CD4-positive, alpha-beta T cell treated with Interleukin-6 for 4 hours (primary cell): ENCODE results near the gene QSER1.
"Not testable (repeated sequence)": the region's sequence is repeated elsewhere in the genome, so short reads cannot be mapped to it uniquely, and the experiment has no call there.

Experiments used
- DNase-seq: peaks from one replicate; pipeline ENCODE4 v3.0.0-alpha.2; 2020; ENCODE audit warnings: mixed read lengths

Gene QSER1

GRCh38 chr11:32892355-32893092 lies at the start of gene QSER1:
QSER1 (plus strand) TSS chr11:32892811; CDS start chr11:32893126, 315 bp downstream.
- peak; percentile 82 for DNase-seq

- no peak for DNase-seq
Measured at GRCh38 chr11:32843544-32843943, 49.1 kb upstream of the QSER1 start.

- DNase-seq: no peak
Measured at GRCh38 chr11:32847511-32847910, 45.1 kb upstream of the QSER1 start.

- DNase-seq: no peak
Measured at GRCh38 chr11:32849761-32850160, 42.9 kb upstream of the QSER1 start.

- no peak for DNase-seq
Measured at GRCh38 chr11:32851251-32851650, 41.4 kb upstream of the QSER1 start.

- DNase-seq: no peak
Measured at GRCh38 chr11:32852207-32852606, 40.4 kb upstream of the QSER1 start.

GRCh38 chr11:32855601-32856000 lies 37.0 kb upstream of the QSER1 start:
- DNase-seq: no peak

- DNase-seq: no peak
Measured at GRCh38 chr11:32858731-32859130, 33.9 kb upstream of the QSER1 start.

GRCh38 chr11:32861850-32862577 lies 30.6 kb upstream of the QSER1 start:
- DNase-seq: no peak

GRCh38 chr11:32864555-32864954 lies 28.1 kb upstream of the QSER1 start:
- no peak for DNase-seq

- not testable (repeated sequence) for DNase-seq
Measured at GRCh38 chr11:32868752-32869151, 23.9 kb upstream of the QSER1 start.

GRCh38 chr11:32870676-32871075 lies 21.9 kb upstream of the QSER1 start:
- DNase-seq: peak; percentile 43

GRCh38 chr11:32874132-32874531 lies 18.5 kb upstream of the QSER1 start:
- no peak for DNase-seq

- DNase-seq: no peak
Measured at GRCh38 chr11:32881286-32881685, 11.3 kb upstream of the QSER1 start.

- no peak for DNase-seq
Measured at GRCh38 chr11:32883421-32883820, 9.2 kb upstream of the QSER1 start.

- no peak for DNase-seq
Measured at GRCh38 chr11:32884023-32884422, 8.6 kb upstream of the QSER1 start.

GRCh38 chr11:32884770-32885384 lies 7.7 kb upstream of the QSER1 start:
- no peak for DNase-seq

GRCh38 chr11:32885556-32885955 lies 7.1 kb upstream of the QSER1 start:
- DNase-seq: no peak

GRCh38 chr11:32886180-32886579 lies 6.4 kb upstream of the QSER1 start:
- no peak for DNase-seq

GRCh38 chr11:32887707-32888383 lies 4.8 kb upstream of the QSER1 start:
- not testable (repeated sequence) for DNase-seq

- DNase-seq: not testable (repeated sequence)
Measured at GRCh38 chr11:32888384-32888710, 4.3 kb upstream of the QSER1 start.

GRCh38 chr11:32888805-32889204 lies 3.8 kb upstream of the QSER1 start:
- no peak for DNase-seq

- no peak for DNase-seq
Measured at GRCh38 chr11:32890843-32891656, 1.6 kb upstream of the QSER1 start.
